ENCODE data around the gene GABRB1.

The GABRB1 gene

GRCh38 chr4:47469951-47470350, 438.6 kb downstream of the GABRB1 start:
- DNase-seq (ENCODE audit: low read depth) = no peak

- DNase-seq (ENCODE audit: low read depth) = no peak
Observed at GRCh38 chr4:47471064-47471463, 439.7 kb downstream of the GABRB1 start.

GRCh38 chr4:47471591-47471990, 440.2 kb downstream of the GABRB1 start:
- no peak for DNase-seq (ENCODE audit: low read depth)

DNA sequence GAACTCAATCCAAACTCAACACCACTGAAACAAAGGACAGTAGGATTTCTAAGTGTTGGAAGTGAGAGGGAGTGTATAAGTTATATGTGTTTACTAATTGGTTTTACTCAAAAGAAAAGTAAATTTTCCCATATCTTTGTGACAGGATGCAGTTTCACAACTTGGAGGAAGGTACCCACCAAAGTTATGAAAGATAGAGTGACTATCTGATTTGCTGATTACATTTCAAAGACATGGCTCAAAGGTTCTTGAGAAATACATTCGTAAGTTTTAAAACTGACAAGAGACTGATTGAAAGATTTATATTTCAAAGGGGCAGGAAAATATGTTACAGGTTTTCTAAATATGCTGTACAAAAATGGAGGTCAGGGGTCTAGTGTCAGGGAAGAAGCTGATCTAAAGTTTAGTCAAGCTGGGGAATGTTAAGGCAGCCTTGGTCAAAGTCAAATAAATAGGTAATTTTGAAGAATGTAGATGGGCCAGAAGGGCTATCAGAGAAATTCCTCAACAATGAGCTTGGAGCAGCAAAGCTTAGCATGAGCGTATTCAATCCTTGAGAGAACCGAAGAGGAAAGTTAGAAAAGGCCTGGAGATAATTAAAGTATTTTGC, 441.9 kb downstream of the GABRB1 start:
- no peak for DNase-seq (ENCODE audit: low read depth)

DNA sequence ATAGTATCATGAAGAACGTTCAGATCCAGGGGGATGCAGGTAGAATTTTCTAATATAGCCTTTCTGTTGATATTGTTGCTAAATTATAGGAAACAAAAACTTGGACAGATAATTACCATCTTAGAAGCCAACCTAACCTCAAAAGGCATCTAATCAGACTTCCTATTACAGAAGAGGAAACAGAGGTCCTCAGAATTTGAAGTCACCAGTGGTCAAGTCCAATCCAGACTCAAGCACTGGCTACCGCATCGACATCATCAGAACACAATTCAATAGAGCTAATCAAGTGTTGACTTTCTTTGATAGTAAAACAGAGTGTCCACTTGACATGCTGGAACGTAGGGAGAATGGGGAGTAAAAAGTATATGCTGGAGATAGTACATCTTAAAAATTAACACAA, 443.4 kb downstream of the GABRB1 start:
- DNase-seq (ENCODE audit: low read depth) = no peak

DNA sequence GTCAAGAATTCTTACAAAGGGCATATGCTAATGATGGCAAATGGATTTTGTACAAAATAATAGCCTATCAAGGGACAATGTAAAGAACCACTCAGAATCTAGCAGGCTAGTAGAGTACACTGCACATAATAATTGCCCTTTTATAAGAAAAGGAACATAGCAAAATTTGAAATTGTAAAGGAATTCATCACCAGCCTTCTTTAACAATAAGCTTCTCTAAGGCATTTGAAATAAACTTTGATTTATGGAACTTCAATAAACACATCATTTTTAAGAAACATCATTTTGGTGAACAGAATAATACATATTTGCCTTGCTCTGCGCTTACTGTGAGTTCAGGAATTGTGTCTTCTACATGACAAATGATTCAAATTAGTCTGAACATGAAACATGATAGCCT, 444.0 kb downstream of the GABRB1 start:
- DNase-seq (ENCODE audit: low read depth) = no peak
